Adrenal gland (tissue), 5 donors: ENCODE results near the gene MBNL1.

Experiments
- POLR2A ChIP-seq, 2 donors: fragments of 450-650 bp; IDR thresholded peaks; one replicate each; pipeline ENCODE4 v1.6.1; 2017; ENCODE audit warnings: antibody characterized with exemption in 2 of 2, mild to moderate bottlenecking in 2 of 2, moderate library complexity in 1 of 2
- TF ChIP-seq, protein P1 (sequence below), 6 experiments: fragments of 450-650 bp in 4 of 6; fragments of 200-600 bp in 2 of 6; sonication (generic) in 1 of 6; IDR thresholded peaks; 1 replicate in 5 of 6; 2 replicates in 1 of 6; pipeline versions ENCODE4 v1.5.1 to v1.8.0; 2016 to 2021; ENCODE audit warnings: antibody characterized with exemption in 6 of 6, mild to moderate bottlenecking in 2 of 6, moderate library complexity in 1 of 6
- donor health status: DM: no; HTN: no; CAD: no.

DNA sequence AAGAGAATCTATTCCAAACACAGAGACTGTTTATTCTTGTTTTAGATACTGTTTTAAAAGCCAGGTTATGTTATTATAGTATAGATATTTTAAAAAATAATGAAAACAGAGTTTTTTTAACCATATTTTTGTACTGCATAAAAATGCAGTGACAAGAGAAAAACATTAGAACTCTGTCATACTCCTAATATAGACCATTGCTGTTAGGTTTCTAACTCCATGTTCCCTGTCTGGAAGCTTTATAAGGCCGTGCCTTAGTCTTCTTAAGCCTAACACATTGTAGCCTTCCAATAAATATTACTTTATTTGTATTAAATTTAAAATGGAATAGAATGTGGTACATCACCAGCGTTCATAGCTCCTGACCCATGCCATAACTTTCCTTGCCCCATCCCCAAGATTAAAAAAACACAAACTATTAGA is 53.2 kb downstream of the MBNL1 start:
- TF ChIP-seq, protein P1, sequence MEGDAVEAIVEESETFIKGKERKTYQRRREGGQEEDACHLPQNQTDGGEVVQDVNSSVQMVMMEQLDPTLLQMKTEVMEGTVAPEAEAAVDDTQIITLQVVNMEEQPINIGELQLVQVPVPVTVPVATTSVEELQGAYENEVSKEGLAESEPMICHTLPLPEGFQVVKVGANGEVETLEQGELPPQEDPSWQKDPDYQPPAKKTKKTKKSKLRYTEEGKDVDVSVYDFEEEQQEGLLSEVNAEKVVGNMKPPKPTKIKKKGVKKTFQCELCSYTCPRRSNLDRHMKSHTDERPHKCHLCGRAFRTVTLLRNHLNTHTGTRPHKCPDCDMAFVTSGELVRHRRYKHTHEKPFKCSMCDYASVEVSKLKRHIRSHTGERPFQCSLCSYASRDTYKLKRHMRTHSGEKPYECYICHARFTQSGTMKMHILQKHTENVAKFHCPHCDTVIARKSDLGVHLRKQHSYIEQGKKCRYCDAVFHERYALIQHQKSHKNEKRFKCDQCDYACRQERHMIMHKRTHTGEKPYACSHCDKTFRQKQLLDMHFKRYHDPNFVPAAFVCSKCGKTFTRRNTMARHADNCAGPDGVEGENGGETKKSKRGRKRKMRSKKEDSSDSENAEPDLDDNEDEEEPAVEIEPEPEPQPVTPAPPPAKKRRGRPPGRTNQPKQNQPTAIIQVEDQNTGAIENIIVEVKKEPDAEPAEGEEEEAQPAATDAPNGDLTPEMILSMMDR (IDR thresholded peaks at IDR 0.05): no peak
- no peak for TF ChIP-seq POLR2A (IDR thresholded peaks at IDR 0.05)
